SK-N-DZ (cell line): ENCODE measurements around the gene RNASE13.
"Not testable (repeated sequence)": the region's sequence is repeated elsewhere in the genome, so short reads cannot be mapped to it uniquely, and the experiment has no call there.

Experiments
- DNase-seq: peaks from one replicate; pipeline ENCODE4 v3.0.0-alpha.2; 2015; ENCODE audit warnings: low spot score

The RNASE13 gene

DNA sequence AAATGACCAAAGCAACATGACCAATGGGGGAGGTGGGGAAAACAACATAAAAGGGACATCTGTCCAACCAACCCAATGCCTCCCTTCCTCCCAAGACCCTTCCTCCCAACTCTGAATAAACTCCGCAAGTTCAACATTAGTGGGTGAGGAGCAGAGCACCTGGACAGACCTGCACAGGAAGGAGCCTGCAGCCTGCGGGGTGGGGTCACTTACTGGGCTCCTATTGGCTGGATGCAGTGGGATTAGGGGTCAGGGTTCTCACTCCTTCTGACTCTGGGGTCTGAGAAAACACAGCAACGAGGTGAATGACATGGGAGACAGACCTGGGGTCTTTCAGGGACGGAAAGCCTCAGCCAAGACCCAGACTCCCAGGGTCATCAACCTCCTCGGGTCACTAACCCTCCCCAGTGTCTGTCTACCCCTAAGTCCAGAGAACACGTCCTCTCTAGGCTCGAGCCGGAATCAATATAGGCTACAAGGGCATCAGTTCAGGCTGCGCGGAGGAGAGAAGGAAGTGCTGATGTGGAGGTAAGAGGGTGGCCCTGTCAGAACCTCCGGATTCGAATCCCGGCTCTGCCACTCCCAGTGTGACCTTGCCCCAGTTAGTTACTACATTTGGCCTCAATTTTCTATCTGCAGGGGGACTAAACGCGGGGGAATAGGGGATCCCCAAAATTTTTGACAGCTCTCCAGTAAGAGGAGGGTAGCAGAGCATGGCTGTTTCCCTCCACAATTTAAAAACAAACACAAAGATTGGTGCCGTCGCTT, 10.6 kb downstream of the RNASE13 start:
- DNase-seq, result no peak

DNA sequence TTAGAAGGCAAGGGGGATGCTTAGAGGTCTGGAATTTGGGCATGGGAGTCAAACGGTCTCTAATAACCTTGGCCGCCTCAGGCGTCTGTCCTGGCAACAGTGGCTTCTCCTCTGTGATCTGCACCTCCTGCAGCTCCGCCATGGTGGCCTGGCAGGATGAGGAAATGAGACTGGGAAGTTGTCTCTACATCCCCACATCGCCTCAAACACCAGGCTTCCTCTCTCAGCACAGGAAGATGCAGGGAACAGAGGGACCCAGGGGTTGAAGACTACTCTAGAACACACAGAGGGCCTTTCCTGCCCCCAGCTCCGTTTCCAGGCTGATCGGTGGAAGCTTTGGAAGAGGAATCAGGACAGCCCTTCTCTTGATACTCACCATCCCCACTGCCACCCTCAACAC, 11.4 kb downstream of the RNASE13 start:
- no peak for DNase-seq

DNA sequence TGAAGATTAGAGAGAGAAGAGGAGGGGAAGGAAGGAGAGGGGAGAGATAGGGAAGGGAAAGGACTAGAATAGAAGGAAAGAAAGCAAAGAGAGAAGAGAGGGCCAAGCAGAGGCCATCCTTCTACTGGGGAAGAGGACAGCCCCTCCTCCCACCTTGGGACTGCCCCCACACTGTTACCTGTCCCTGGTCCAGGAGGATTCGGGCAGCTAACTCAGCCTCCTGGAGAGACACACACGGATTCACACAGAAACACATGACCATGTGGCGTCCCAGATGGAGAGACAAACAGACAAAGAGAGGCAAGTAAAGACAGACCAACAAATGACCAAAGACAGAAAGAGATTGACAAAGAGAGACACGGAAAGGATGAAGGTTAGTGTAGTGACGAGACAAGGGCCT, 11.9 kb downstream of the RNASE13 start:
- DNase-seq, result no peak

DNA sequence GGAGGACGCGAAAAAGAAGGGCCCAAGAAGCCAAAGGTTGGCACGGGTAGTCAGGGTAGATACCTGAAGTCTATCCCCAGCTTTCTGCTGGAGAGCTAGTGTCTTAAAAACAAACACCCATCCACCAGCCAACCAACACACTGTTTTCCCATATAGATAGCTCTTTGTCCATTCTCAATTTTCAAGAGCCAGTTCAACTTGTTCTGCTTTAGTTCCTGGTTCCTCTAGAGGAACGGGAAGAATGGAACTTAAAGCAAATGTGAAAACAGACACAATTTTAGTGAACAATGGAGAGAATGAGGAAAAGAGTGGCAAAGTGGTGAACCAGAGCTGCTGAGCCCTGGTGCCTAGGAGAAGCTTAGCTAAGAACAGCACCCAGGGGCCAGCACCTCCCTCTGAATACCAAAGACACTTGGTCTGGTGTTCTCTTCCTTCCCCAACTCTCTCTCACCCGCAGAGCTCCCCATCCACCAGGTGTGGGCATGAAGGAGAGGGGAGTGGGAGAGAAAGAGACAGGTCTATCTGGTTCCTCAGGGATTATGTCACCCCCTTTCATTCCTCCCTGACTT, 13.5 kb downstream of the RNASE13 start:
- DNase-seq, result no peak

DNA sequence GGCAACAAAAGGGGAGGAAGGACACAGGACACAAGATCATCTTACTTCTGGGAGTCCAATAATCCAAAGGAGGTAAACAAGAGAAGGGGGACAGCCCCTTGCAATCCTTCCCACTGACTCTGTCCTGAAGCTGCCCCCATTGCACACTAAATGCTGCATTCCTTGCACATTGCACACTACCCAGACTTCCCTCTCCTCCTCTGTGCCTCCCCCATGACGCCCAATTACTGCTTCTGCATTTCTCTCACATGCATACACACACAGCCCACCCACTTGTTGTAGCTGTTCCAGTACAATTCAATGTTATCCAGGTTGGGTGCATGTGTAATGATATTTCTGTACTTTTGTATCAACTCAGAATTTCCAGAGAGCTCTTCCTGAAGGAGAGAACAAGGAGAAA, 15.2 kb downstream of the RNASE13 start:
- no peak for DNase-seq

DNA sequence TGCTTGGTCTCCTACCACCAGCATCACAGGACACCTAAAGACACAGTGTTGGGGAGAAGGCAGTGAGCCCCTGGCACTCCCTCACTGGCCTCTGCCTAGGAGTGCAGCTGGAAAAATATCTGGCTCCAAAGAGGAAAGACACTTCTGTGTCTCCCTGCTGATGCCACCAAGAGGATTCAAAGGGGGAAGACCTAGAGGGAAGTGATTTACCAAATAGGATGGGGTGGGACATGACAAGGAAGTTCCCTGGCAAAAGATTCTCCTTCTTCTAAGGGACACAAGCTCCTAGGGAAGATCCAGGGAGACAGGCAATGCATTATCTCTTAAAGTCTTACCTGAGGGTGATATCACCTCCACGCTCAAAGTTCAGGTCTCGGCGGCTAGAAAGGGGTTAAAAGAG, 15.8 kb downstream of the RNASE13 start:
- no peak for DNase-seq

DNA sequence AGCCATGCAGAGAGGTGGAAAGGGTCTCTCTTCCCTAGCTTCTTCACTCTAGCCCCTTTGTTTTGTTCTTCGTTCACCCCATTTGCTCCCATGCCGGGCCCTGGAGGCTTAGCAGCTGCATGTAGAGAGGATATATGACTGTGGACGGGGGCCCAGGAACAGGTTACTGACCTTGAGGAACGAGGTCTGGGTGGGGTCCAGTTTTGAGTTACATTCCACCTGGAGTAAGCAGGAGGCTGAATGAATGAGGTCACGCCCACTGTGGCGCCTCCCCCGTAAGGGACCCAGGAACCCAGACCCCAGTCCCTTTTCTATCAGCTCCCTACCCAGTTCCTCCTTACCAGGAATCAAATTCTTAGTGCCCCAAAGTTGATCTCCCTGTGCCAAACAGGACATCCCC, 16.3 kb downstream of the RNASE13 start:
- DNase-seq, result no peak

DNA sequence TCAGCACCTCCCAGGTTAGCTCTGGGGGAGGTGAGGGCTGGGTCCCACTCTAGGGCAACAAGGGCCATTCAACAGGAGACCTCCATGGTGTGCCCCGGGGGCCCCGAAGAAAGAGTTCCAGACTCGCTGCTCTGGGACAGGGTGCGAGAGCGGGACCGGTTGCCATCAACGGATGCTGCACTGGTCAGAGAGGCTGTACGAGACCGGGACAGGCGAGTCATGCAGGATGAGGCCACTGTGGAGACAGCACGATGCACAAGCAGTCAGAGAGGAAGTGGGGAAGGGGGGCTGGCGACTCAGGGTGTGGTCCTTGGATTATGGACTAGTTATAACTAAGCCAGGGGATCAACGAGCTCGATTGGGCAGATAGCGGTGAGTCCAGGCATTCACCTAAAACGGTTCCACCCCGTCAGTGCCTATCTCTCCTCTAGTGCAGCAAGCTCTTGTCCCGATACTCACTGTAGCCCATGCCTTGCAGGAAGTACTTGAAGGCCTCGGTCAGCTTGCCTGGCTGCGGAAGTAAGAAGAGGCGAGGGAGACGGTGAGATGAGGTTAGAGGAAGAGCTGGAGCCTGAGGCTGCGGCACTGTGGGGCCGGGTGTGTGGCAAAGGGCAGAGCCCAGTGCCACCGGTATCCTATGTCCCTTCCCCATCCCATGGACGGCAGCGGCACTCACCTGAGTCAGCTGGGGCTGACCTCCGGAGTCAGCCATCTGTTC, 16.9 kb downstream of the RNASE13 start:
- DNase-seq, result no peak

DNA sequence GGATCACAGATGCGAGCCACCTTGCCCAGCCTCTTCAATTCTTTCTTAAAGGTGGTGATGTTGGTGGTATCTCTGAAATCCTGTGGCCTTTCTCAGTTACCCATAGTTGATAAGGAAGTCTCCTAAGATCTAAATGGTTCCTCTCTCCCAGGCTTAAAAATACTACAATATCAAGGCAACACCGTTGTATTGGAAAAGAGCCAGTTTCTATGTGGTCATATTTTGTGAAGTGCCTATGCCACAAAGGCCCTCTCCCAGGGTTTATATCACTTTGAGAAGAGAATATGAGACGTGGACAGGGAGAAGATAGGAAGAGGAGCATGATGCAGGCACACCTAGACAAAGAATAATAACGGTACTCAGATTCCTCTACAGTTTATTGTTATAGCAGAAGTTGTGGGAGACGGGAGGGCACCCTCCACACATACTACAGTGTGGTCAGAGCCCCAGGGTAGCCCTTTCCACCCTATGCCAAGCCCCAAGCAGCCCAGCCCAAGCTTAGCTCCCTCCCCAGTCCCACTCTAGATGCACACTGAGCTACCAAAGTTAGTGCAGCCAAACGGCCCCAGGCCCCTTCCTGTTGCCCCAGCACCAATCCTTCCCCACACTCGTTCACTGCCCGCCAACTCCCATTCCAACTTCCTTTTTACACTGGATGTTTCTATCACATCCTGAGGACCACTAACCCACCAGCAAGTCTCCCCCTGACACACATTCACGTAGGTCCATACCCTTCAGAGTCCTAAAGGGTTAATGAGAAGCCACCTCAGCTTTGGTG, 18.0 kb downstream of the RNASE13 start:
- DNase-seq, result no peak

DNA sequence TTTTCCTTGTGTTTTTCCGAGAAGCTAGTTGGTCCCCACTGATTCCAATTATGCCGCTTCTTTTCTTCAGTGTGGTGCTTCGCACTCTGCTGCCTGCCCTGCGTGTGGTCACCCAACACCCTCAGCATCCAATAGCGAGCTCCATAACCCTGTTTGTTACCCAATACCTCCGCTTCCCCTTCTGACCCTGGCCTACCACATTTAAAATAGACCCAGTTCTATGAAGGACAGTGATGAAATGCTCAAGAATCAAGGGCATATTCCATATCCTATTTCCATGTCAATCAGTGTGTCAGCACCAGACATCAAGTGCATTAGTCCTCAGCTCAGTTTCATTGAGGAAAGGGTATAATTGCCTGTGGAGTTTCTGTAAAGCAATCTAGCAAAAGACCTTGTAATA, 19.3 kb downstream of the RNASE13 start:
- DNase-seq, result no peak

DNA sequence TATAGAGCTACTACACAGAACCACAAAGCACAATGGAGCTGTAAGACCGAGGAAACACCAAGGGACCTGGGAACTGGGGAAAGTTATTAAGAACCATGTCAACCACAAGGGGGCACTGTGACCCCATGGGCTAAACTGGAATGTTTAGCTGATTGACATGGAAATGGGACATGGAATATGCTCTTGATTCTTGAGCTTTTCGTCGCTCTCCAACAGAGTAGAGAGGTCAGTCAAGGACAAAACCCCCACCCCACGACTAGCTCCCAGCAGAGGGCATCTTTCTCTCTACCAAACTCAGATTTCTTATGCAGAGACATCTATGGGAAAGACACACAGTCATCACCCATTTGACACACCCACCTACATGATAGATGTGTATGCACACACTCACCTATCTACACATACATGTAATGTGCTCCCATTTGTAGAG, 19.8 kb downstream of the RNASE13 start:
- DNase-seq, result peak; percentile 84

DNA sequence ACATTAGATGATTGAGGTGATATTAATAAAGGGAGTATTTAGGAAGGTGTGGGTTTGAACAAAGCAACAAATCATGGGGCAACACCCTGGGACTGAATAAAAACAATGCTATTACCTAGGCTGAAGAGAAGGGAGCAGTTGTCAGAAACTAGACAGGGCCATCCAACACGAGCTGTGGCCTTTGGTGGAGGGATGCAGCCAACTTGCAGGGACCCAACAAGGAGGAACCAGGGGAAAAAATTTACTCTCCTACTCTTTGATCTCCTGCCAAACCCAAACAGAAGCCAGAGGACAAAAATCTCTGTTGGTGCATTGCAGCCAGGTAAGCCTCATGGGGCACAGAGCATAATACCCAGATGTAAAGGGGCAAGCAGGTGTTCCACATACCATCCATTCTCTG, 23.5 kb downstream of the RNASE13 start:
- DNase-seq, result no peak

DNA sequence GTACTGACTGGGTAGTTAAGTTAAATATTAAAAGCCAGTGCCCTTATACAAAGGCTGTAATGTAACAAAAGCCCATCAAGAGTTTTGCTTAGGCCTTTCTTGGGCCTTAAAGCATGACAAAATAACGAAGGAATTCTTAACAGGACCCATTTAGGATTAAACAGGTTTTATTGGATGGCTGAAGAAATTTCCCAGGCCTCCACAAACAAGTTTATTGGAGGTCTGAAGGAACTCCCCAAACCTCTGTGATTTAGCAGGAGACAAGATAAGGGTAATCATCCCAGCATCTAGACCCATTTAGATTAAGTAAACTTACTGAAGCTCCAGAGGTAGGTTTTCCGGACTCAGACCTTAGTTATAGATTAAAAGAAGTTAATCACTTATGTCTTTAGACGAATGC, 24.9 kb downstream of the RNASE13 start:
- DNase-seq, result not testable (repeated sequence)

DNA sequence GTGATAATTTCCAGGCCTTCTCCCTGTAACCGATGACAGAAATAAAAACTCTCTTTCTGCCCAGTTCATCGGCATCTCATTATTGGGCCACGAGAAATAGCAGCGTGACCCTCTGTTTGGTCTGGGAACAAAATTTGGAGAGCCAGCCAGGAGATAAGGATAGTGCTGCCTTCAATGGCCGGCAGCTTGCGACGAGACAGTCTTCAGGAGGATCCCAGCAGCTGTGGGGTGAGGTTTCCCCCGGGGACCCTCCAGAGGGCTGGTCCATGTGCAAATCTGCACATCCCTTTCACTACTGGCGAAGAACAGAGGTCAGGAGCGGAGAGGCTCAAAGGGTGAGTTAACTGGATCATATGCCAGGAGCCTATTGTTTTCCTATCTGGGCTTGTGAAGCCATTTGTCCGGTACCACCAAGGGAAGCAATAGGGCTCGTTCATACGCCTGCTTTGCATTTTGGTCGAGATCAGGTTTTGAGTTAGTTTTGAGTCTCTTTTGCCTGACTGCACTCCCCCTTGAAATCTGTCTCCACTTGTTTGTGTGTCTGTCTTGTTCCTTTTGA, 30.7 kb downstream of the RNASE13 start:
- peak; percentile 35 for DNase-seq

DNA sequence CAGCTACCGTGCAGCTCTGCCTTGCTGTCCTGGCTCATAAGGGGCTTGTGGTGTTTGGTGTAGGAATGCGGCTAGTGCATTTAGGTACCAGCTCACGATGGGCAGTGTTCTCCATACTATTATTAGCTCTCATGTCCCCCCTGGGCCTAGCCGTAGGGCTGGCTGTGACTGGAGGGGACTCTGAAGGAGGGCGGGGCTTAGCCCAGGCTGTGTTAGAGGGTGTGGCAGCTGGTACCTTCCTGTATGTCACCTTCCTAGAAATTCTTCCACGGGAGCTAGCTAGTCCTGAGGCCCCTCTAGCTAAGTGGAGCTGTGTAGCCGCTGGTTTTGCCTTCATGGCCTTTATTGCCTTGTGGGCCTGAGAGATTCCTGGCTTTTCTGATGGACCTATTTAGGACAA, 33.4 kb downstream of the RNASE13 start:
- DNase-seq, result no peak

DNA sequence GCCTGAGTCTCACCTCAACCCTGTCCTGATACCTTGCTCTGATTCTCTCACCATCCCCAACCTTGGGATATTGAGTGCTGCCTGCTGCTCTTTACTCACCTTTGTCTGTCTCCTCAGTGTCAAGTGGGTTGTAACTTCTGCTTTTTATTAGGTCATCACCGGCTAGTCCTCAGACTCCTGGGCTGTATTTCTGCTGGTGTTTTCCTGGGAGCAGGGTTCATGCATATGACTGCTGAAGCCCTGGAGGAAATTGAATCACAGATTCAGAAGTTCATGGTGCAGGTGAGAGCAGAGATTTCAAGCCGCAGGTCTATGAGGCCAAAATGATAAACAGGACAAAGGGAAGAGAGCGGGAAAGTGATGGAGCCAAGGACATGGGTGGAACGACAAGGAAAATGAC, 35.0 kb downstream of the RNASE13 start:
- DNase-seq, result no peak

DNA sequence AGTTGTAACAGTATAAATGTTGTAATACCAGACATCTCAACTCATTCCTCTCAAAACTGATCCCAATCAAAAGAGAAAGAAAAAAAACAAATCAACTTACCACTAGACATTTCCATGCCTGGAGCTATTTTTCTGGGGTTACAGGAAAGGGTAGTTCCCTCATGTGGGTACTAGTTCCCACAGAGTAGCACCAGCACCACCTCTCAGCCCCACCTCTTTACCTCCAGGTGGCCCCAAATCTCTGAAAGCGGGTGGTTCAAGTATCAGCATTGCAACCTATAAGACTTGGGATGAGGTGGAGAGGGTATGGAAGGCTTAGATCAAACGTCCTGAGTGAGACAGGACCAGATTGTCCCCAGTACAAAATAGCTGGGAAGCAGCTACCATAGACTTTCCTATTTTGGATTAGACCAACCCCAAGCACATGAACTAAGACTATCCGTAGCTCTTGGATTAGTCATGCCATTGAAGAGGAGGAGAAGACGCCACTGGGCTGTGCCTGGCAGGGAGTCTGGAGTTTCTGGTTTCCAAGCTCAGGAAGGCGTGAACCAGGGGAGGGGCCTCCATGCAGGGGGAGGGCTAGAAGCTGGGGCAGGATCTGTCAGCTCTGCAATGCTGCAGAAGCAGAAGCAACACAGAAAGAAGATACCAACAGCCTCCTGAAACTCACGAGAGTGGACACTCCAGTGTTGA, 35.8 kb downstream of the RNASE13 start, which contains the start of gene SLC39A2:
Gene SLC39A2, plus strand, starts transcription at position 620 of the 693 bp plus-strand sequence. CDS start 154 bp downstream, outside the sequence.
- no peak for DNase-seq

DNA sequence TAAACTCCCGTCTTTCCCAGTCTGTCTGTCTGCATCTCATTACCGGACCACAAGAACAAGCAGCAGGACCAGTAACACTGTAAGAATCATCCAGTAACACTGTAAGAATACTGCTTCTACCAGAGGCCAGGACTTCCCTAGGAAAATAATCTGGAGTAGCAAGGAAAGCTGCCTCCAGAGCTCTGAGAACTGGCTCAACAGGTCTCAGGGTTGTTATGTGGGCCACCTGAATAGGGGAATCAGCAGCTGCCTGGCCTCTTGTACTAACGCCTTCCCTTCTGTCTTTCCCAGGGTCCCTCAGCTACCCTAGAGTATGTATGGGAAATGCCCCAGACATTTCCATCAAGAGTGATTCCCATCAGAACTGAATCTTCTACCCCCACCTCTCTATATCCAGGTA, 36.5 kb downstream of the RNASE13 start:
- no peak for DNase-seq

DNA sequence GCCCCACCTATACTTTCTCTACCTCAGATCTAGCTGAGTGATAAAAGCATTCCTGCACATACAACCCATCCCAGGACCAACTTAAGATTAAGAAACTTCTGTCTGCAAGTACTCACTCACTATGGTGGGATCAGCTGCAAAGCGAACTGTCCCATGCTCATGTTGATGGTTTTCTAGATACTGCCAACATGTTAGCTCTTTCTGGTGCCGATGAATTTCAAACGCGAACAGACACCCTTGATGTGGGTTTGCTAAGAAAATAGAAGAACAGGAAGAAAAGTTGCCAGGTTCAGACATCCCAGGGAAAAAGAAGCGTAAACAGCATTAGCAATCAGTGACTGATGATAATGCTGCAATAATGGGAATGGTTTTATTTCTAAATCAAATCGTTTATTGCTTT, 37.0 kb downstream of the RNASE13 start:
- DNase-seq, result no peak

DNA sequence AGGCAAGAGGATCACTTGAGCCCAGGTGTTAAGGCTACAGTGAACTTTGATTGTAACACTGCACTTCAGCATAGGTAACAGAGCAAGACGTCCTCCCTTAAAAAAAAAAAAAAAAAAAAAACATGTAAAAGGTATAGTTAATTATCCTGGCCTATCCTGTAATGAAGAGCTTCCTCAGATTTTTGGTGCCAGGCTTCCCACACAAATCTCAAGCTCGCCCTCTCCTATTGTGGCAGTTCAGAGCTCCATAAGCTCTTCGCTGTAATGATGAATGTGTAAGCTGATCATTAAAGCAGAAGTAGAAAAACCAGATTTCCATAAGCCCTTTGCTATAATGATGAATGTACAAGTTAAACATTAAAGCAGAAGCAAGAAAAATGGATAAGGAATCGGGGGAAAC, 37.5 kb downstream of the RNASE13 start:
- no peak for DNase-seq

DNA sequence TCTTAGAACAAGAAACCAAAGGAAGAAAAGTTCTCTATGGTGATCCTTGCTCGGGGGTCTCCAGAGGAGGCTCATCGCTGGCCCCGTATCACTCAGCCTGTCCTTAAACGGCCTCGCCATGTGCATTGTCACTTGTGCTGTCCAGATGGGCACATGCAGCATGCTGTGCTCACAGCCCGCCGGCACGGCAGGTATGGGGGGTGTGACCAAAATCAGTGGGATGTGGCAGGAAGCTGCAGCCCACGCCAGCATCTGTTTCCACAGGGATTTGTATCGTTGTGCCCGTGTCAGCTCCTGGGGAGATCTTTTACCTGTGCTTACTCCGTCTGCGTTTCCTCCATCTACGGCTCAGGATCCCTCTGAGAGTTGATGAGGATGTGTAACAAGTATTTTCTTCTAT, 38.1 kb downstream of the RNASE13 start:
- DNase-seq, result no peak
